Mammary epithelial cell (primary cell): ENCODE data around the gene KCNG2.

ENCODE experiments used
- EZH2 ChIP-seq: IDR thresholded peaks from 2 replicates; pipeline ENCODE4 v1.6.1; 2012; ENCODE audit warnings: low read length, inconsistent platforms, borderline replicate concordance
- TF ChIP-seq, protein P1 (sequence below), 2 donors: IDR thresholded peaks in 1 of 2; conservative IDR thresholded peaks in 1 of 2; 2 replicates each; pipeline ENCODE4 v1.5.1; 2011 to 2012; ENCODE audit warnings: inconsistent platforms in 2 of 2, low read length in 2 of 2, mild to moderate bottlenecking in 2 of 2, control low read depth in 1 of 2, low read depth in 1 of 2; ENCODE audit not compliant: insufficient read depth in 1 of 2; ENCODE audit errors: extremely low read depth in 1 of 2

DNA sequence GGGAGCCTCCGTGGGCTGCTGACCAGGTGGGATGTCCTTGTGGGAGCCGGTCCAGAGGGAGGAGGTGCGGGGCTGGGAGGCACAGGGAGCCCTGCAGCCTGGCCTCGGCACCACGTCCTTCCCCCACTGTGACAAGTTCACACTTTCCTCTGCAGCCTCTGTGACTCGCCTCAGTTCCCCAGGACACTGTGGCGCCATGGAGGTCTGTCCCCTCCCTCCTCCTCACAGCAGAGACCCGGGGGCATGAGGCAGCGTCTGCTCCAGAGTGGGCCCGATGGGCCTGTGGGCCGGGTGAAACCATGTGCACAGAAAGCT is 27.3 kb upstream of the KCNG2 start:
- TF ChIP-seq, protein P1, sequence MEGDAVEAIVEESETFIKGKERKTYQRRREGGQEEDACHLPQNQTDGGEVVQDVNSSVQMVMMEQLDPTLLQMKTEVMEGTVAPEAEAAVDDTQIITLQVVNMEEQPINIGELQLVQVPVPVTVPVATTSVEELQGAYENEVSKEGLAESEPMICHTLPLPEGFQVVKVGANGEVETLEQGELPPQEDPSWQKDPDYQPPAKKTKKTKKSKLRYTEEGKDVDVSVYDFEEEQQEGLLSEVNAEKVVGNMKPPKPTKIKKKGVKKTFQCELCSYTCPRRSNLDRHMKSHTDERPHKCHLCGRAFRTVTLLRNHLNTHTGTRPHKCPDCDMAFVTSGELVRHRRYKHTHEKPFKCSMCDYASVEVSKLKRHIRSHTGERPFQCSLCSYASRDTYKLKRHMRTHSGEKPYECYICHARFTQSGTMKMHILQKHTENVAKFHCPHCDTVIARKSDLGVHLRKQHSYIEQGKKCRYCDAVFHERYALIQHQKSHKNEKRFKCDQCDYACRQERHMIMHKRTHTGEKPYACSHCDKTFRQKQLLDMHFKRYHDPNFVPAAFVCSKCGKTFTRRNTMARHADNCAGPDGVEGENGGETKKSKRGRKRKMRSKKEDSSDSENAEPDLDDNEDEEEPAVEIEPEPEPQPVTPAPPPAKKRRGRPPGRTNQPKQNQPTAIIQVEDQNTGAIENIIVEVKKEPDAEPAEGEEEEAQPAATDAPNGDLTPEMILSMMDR (conservative IDR thresholded peaks at IDR 0.05 in 1 of 2, IDR thresholded peaks at IDR 0.05 in 1 of 2; ENCODE audit: extremely low read depth in 1 of 2, insufficient read depth in 1 of 2, low read depth in 1 of 2, low read length in 2 of 2): no peak
- TF ChIP-seq EZH2: no peak
